GM12878 (cell line): ENCODE results near the gene ATP1B2. TPM values are rescaled to one million over a fixed set of nuclear protein-coding genes. Genes with fewer than 3 reads are reported as not detected.

Experiments
- ATAC-seq: fragments of 200-7000 bp; cut with Tn5 transposase; 3 replicates; pipeline ENCODE4 v1.9.1; 2020; ENCODE audit warnings: mild to moderate bottlenecking, moderate library complexity
- BruUV-seq: library from RNA; stranded (reverse); fragments of 400-500 nt; replicated peaks from 2 replicates; lab custom pipeline; 2021; lab: Mats Ljungman, UMichigan
- CTCF ChIA-PET: fragments of 300-600 bp; sonication (Branson Sonifier 250); formaldehyde crosslinking; extraction: SDS; loops from one replicate; lab custom pipeline; 2021; ENCODE audit warnings: inconsistent platforms; lab: Yijun Ruan, JAX
- POLR2A ChIA-PET: fragments of 350-600 bp; formaldehyde crosslinking; extraction: SDS; loops from one replicate; lab custom pipeline; 2021; ENCODE audit warnings: inconsistent platforms; lab: Charles Lee
- RAD21 ChIA-PET: fragments of 300-600 bp; sonication (Branson Sonifier 250); formaldehyde crosslinking; loops from one replicate; lab custom pipeline; 2023; ENCODE audit warnings: antibody characterized with exemption; ENCODE audit not compliant: unreplicated experiment; lab: Charles Lee
- SMC1A ChIA-PET: fragments of 300-600 bp; sonication (Branson Sonifier 250); formaldehyde crosslinking; loops from one replicate; lab custom pipeline; 2023; ENCODE audit not compliant: unreplicated experiment, uncharacterized antibody; lab: Charles Lee
- DNase-seq: peaks from one replicate; pipeline ENCODE4 v3.0.0-alpha.2; 2011; ENCODE audit warnings: low read depth, low spot score
- FAIRE-seq: peaks from 3 replicates; lab custom pipeline; 2011; peaks lifted over from hg19 to GRCh38; lab: Jason Lieb, UNC
- H2AFZ ChIP-seq: 2 replicates; pipeline ENCODE4 v1.6.0; 2011; ENCODE audit warnings: low read depth, low read length, control low read depth; ENCODE audit not compliant: control insufficient read depth
- H3K27ac ChIP-seq: 2 replicates; pipeline ENCODE4 v1.5.1; 2011; ENCODE audit warnings: control low read depth; ENCODE audit not compliant: control insufficient read depth, insufficient read depth
- H3K27me3 ChIP-seq, 2 experiments: replicated peaks in 1 of 2; 2 replicates each; pipeline versions ENCODE4 v1.6.0 to v1.6.1; 2011; ENCODE audit warnings: low read length in 1 of 2; ENCODE audit not compliant: control insufficient read depth in 2 of 2, insufficient read depth in 2 of 2
- H3K36me3 ChIP-seq, 2 experiments: 2 replicates each; pipeline ENCODE4 v1.5.1; 2011; ENCODE audit warnings: low read length in 1 of 2; ENCODE audit not compliant: control insufficient read depth in 2 of 2, insufficient read depth in 2 of 2
- H3K4me1 ChIP-seq: 2 replicates; pipeline ENCODE4 v1.6.1; 2011; ENCODE audit warnings: mild to moderate bottlenecking, low read length, moderate library complexity, mixed read lengths; ENCODE audit not compliant: control insufficient read depth, insufficient read depth
- H3K4me2 ChIP-seq: 2 replicates; pipeline ENCODE4 v1.6.0; 2011; ENCODE audit warnings: control low read depth; ENCODE audit not compliant: control insufficient read depth, insufficient read depth
- H3K4me3 ChIP-seq: fragments of 200-600 bp; sonication (generic); 2 replicates; pipeline ENCODE4 v1.5.1; 2016
- H3K79me2 ChIP-seq: 2 replicates; pipeline ENCODE4 v1.6.0; 2011; ENCODE audit warnings: low read length; ENCODE audit not compliant: control insufficient read depth, insufficient read depth
- H3K9ac ChIP-seq: 2 replicates; pipeline ENCODE4 v1.8.0; 2011; ENCODE audit warnings: low read length, control low read depth, mixed read lengths; ENCODE audit not compliant: control insufficient read depth, insufficient read depth
- H3K9me3 ChIP-seq: replicated peaks from 3 replicates; pipeline ENCODE4 v1.5.1; 2011; ENCODE audit warnings: mild to moderate bottlenecking, low read length; ENCODE audit not compliant: control insufficient read depth, insufficient read depth
- H4K20me1 ChIP-seq: 2 replicates; pipeline ENCODE4 v1.6.0; 2011; ENCODE audit not compliant: control insufficient read depth, insufficient read depth
- BMI1 ChIP-seq: fragments of 450-650 bp; IDR thresholded peaks from 2 replicates; pipeline ENCODE4 v1.6.1; 2016; ENCODE audit warnings: mild to moderate bottlenecking, moderate library complexity, borderline replicate concordance
- WGBS: methylation state at CpG from one replicate; pipeline ENCODE4 v1.1.6; 2016; ENCODE audit warnings: low lambda C conversion rate; ENCODE audit not compliant: insufficient replicate concordance, insufficient coverage; ENCODE audit errors: missing lambda C conversion rate; 5-methylcytosine and 5-hydroxymethylcytosine counted together
- in situ Hi-C: fragments of 300-500 bp; cut with MboI; formaldehyde crosslinking; loops from 9 replicates; pipeline ENCODE4 v1.14.3; 2018; ENCODE audit warnings: mixed read lengths
- intact Hi-C: fragments of 100-400 bp; cut with micrococcal nuclease; formaldehyde crosslinking; loops from one replicate; pipeline ENCODE4 v1.14.2; 2022; ENCODE audit not compliant: unreplicated experiment
- polyA plus RNA-seq, 11 experiments: library from polyadenylated mRNA; depleted of rRNA in 4 of 11; unstranded in 6 of 11; stranded (reverse) in 5 of 11; fragments of >200 nt; fragmentation: Nextera tagmentation in 4 of 11; fragmentation: Illumina TruSeq in 1 of 11; extraction: Ambion mirVana in 4 of 11; extraction: Trizol in 1 of 11; gene quantifications; 1 replicate in 1 of 11; 2 replicates in 10 of 11; pipeline versions ENCODE4 v1.2.1 to v1.2.3, GENCODE V29; 2011 to 2016; ENCODE audit warnings: inconsistent platforms in 2 of 11, missing spikeins in 2 of 11, low read depth in 1 of 11
- total RNA-seq, 4 experiments: library from RNA; depleted of rRNA in 3 of 4; stranded (reverse); fragments of >200 nt in 3 of 4; fragmentation: Illumina TruSeq in 1 of 4; extraction: Trizol in 1 of 4; gene quantifications; 2 replicates each; pipeline versions ENCODE4 v1.2.1 to v1.2.3, GENCODE V29; 2013 to 2021
- TF ChIP-seq, protein P1 (sequence below): fragments of 150-350 bp; IDR thresholded peaks from 2 replicates; pipeline ENCODE4 v1.6.1; 2014; ENCODE audit warnings: mild to moderate bottlenecking, low read depth, low read length

Gene ATP1B2
- total and polyA plus RNA-seq, 10 of the 15 experiments (the other 5 are each of a cell fraction or from before 2014, with no cell fraction given), result 0.03 to 0.29 (median 0.15) TPM; not detected in 3

DNA sequence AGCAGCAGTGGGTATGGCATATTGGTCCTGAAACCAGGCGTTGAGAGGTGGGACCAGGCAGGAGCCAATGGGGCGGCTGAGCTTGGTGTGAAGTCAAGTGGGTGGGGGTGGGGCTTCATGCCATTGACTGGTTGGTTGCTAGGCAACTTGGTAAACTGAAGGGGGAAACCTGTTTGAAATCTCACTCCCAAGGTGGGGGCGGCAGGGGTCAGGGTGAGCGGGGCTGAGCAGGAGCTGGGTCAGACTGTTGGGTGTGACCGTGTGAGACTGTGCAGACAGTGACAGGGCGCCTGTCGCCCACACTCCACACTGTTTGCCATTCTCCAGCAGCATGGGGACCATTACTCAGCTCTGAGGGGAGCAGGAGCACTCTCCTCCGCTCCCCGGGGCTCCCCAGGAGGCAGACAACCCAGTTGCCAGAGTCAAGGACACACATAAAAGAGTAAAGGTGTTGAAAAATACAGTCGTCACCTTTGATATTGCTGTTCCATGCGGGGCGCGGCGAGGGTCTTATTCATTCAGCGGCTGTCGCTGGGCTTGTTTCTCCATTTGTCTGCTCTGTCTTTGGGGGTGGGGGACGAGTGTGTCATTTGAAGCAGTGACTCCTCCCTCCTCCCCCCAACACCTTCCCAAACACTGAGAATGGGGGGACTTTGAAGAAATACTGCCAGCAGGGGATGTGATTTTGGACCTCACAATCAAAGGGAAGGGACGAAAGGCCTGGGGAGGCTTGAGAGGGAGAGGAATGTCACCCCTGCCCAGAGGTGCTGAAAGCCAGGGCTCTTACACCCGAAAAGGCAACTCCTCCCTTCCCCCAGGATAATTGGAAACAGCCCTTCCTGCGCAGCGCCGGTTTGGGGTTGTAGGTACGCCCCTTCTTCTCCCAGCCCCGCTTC is 53.1 kb downstream of the ATP1B2 start:
- no peak overlapping the region for H3K4me3 ChIP-seq
- POLR2A ChIA-PET, result interaction anchor here (0.7 kb wide), 1 partner anchor 199 kb away, joined by 3 read pairs; no protein-coding TSS in a partner anchor
- TF ChIP-seq BMI1, result peak; percentile 60; the same call in 1 of the 2 replicates
- TF ChIP-seq, protein P1, sequence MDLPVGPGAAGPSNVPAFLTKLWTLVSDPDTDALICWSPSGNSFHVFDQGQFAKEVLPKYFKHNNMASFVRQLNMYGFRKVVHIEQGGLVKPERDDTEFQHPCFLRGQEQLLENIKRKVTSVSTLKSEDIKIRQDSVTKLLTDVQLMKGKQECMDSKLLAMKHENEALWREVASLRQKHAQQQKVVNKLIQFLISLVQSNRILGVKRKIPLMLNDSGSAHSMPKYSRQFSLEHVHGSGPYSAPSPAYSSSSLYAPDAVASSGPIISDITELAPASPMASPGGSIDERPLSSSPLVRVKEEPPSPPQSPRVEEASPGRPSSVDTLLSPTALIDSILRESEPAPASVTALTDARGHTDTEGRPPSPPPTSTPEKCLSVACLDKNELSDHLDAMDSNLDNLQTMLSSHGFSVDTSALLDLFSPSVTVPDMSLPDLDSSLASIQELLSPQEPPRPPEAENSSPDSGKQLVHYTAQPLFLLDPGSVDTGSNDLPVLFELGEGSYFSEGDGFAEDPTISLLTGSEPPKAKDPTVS, result no peak
- WGBS, result 84% methylated on average over 24 of the region's 24 CpGs
- H3K27ac ChIP-seq, result no peak overlapping the region
- RAD21 ChIA-PET, result interaction anchor here (0.8 kb wide), 1 partner anchor 17 kb away, joined by 4 read pairs; the partner anchor contains the start of gene TP53
- FAIRE-seq, result no peak
- H3K27me3 ChIP-seq, result peaks cover 3 to 5% of the 10 kb centered on the region in 2 experiments; a peak in 3 of 4 replicates
- in situ Hi-C loops, result no loop called here
- H3K79me2 ChIP-seq, result no peaks in the 10 kb centered on the region
- intact Hi-C loops, result no loop called here
- no peaks in the 10 kb centered on the region for H3K4me1 ChIP-seq
- ATAC-seq, result peak; percentile 31; the same call in 2 of the 3 replicates
- DNase-seq, result no peak
- H3K36me3 ChIP-seq, result peaks cover 0 to 4% of the 10 kb centered on the region in 2 experiments; a peak in 2 of 4 replicates
- CTCF ChIA-PET, result interaction anchor here (0.6 kb wide), 1 partner anchor 86 kb away, joined by 3 read pairs; no protein-coding TSS in a partner anchor
- SMC1A ChIA-PET, result no interaction called here
- H2AFZ ChIP-seq, result no peak overlapping the region
- H3K4me2 ChIP-seq, result no peak overlapping the region
- H3K9me3 ChIP-seq, result no peaks in the 10 kb centered on the region
- no peak overlapping the region for H3K9ac ChIP-seq
- H4K20me1 ChIP-seq, result no peaks in the 10 kb centered on the region
- no TSS peak for BruUV-seq
